GM19043 (cell line): Measurements from ENCODE around the gene ADAR.

Experiments used
- ATAC-seq: cut with Tn5 transposase; IDR thresholded peaks from one replicate; pipeline ENCODE4 v1.9.1; 2021; ENCODE audit warnings: low read depth; ENCODE audit not compliant: unreplicated experiment

Gene ADAR

GRCh38 chr1:154559466-154560044 is 48.4 kb downstream of the ADAR start:
- ATAC-seq: no peak

- ATAC-seq: peak; percentile 92
Measured at GRCh38 chr1:154558720-154559465, 49.1 kb downstream of the ADAR start.

- no peak for ATAC-seq
Measured at GRCh38 chr1:154557939-154558719, 49.9 kb downstream of the ADAR start, which contains the start of gene UBE2Q1. Gene UBE2Q1, minus strand, starts transcription at chr1:154558662. Its CDS starts 109 bp downstream, at chr1:154558553.

- ATAC-seq: no peak
Measured at GRCh38 chr1:154557248-154557938, 50.6 kb downstream of the ADAR start.

- no peak for ATAC-seq
Measured at GRCh38 chr1:154556422-154556821, 51.6 kb downstream of the ADAR start.

- no peak for ATAC-seq
Measured at GRCh38 chr1:154553056-154554030, 54.6 kb downstream of the ADAR start.

GRCh38 chr1:154552036-154552435 is 56.0 kb downstream of the ADAR start:
- ATAC-seq: no peak

- ATAC-seq: no peak
Measured at GRCh38 chr1:154551474-154551873, 56.5 kb downstream of the ADAR start.

GRCh38 chr1:154550657-154551056 is 57.3 kb downstream of the ADAR start:
- no peak for ATAC-seq

- no peak for ATAC-seq
Measured at GRCh38 chr1:154550070-154550469, 57.9 kb downstream of the ADAR start.

GRCh38 chr1:154549202-154549770 is 58.7 kb downstream of the ADAR start:
- ATAC-seq: no peak

GRCh38 chr1:154548028-154548427 is 60.0 kb downstream of the ADAR start:
- ATAC-seq: no peak

GRCh38 chr1:154547105-154547732 is 60.8 kb downstream of the ADAR start:
- no peak for ATAC-seq

GRCh38 chr1:154546264-154547063 is 61.5 kb downstream of the ADAR start:
- ATAC-seq: no peak

- no peak for ATAC-seq
Measured at GRCh38 chr1:154541231-154541630, 66.8 kb downstream of the ADAR start.

- no peak for ATAC-seq
Measured at GRCh38 chr1:154539486-154540483, 68.2 kb downstream of the ADAR start.

GRCh38 chr1:154536570-154536969 is 71.4 kb downstream of the ADAR start:
- no peak for ATAC-seq
